ENCODE measurements around the gene RNF8. TPM values are rescaled to one million over a fixed set of nuclear protein-coding genes. Genes with fewer than 3 reads are reported as not detected.

The RNF8 gene
- total RNA-seq, 1 donor from 2014 or later: 28.5 TPM

GRCh38 chr6:37371154-37372083 is 17.6 kb downstream of the RNF8 start:
- DNase-seq (ENCODE audit: low spot score): no peak
- no peaks in the 10 kb centered on the region for H3K27me3 Mint-ChIP-seq (ENCODE audit: low read depth)
- H3K36me3 Mint-ChIP-seq (ENCODE audit: low read depth): peaks cover 40% of the 10 kb centered on the region
- H3K27ac Mint-ChIP-seq: no peak overlapping the region
- H3K4me3 Mint-ChIP-seq (ENCODE audit: low read depth): no peak overlapping the region
- H3K4me1 Mint-ChIP-seq (ENCODE audit: low read depth): peaks cover 9% of the 10 kb centered on the region
- no peaks in the 10 kb centered on the region for H3K9me3 Mint-ChIP-seq
- intact Hi-C loops (cut with micrococcal nuclease): no loop called here

GRCh38 chr6:37372116-37372515 is 18.3 kb downstream of the RNF8 start:
- Mint-ChIP-seq H3K4me3 (ENCODE audit: low read depth) (no peak overlapping the region), H3K9me3 (no peaks in the 10 kb centered on the region), H3K27ac (no peak overlapping the region), H3K36me3 (ENCODE audit: low read depth) (peaks cover 42% of the 10 kb centered on the region), H3K27me3 (ENCODE audit: low read depth) (no peaks in the 10 kb centered on the region), H3K4me1 (ENCODE audit: low read depth) (peaks cover 9% of the 10 kb centered on the region)
- DNase-seq (ENCODE audit: low spot score): no peak
- intact Hi-C loops (cut with micrococcal nuclease): no loop called here

DNA sequence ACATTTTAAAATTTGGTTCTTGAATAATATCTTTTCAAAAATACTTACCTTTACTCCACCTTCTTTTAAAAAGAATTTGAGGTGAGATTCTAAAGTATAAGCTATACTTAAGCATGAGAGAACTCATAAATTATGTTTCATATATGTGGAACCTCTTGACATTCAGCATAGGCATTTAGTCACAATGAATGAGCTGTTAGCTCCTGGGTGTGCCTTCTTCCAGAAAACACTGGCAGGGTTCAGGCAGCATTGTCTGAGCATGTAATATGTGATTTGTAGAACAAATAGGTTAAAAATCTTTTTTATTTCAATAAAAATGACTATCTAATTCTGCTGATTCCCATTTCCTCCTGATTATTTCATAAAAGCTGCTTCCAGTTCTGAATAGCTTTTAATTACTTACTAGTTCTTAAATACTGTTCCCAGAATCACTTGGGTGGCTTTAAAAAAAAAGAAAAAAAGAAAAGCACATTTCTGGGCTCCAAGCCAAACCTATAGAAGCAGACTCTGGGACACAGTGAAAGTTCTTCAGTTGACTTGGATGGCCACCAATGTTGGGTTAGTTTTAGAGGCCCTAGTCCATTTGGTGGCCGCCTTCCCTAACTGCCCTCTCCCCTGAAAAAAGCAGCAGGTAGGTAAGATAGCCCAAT is 20.2 kb downstream of the RNF8 start:
- H3K4me3 Mint-ChIP-seq (ENCODE audit: low read depth): no peak overlapping the region
- peaks cover 7% of the 10 kb centered on the region for H3K4me1 Mint-ChIP-seq (ENCODE audit: low read depth)
- H3K36me3 Mint-ChIP-seq (ENCODE audit: low read depth): peaks cover 43% of the 10 kb centered on the region
- intact Hi-C loops (cut with micrococcal nuclease): no loop called here
- no peak for DNase-seq (ENCODE audit: low spot score)
- H3K27ac Mint-ChIP-seq: no peak overlapping the region
- no peaks in the 10 kb centered on the region for H3K27me3 Mint-ChIP-seq (ENCODE audit: low read depth)
- H3K9me3 Mint-ChIP-seq: no peaks in the 10 kb centered on the region

- no peak overlapping the region for H3K27ac Mint-ChIP-seq
- H3K27me3 Mint-ChIP-seq (ENCODE audit: low read depth): no peaks in the 10 kb centered on the region
- H3K4me1 Mint-ChIP-seq (ENCODE audit: low read depth): no peaks in the 10 kb centered on the region
- peaks cover 31% of the 10 kb centered on the region for H3K36me3 Mint-ChIP-seq (ENCODE audit: low read depth)
- intact Hi-C loops (cut with micrococcal nuclease): no loop called here
- no peak overlapping the region for H3K4me3 Mint-ChIP-seq (ENCODE audit: low read depth)
- no peaks in the 10 kb centered on the region for H3K9me3 Mint-ChIP-seq
- DNase-seq (ENCODE audit: low spot score): no peak
Measured at GRCh38 chr6:37375376-37375775, 21.6 kb downstream of the RNF8 start.

DNA sequence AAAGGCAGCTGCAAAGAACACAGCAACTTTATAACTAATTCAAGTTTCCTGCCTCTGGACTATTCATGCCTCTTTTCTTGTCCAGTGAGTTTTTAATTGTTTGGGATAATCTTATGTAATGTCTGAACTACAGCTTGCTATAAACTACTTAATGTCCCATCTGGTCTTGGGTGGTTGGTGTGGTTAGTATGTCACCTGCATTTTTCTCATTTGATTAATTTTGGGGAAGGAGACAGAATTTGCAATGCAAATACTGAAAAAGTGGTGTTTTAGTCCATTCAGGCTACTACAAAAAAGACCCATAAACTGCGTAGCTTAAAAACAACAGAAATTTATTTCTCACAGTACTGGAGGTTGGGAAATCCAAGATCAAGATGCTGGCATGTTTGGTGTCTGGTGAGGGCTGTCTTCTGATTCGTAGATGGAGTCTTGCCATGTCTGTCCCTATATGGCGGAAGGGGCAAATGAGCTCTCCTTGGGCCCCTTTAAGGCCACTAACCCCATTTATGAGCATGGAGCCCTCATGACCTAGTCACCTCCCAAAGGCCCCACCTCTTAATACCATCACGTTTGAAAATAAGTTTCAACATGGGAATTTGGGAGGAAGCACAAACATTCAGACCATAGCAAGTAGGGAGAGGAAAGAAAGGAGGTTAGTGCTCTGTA is 22.4 kb downstream of the RNF8 start:
- Mint-ChIP-seq H3K27me3 (ENCODE audit: low read depth) (no peaks in the 10 kb centered on the region), H3K27ac (no peak overlapping the region)
- intact Hi-C loops (cut with micrococcal nuclease): no loop called here

DNA sequence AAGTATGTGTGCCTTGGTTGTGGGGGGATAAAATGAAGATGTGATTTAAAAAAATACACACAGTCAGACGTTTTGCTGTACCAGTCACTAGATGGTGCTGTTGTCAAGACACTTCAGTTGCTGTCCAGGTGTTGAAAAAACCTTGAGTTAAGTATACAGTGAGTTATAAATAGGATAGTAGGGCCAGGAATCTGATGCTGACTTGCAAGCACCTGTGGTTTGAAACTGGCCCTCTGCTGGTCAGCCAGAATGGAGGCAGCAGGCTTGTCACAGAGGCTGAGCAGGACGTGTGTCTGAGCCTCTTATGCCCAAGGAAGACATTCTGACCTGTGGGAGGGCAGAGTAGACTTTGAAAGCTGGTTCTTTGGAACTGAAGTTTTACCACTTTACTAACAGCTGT is 27.8 kb downstream of the RNF8 start:
- H3K4me3 Mint-ChIP-seq (ENCODE audit: low read depth): no peak overlapping the region
- H3K27me3 Mint-ChIP-seq (ENCODE audit: low read depth): no peaks in the 10 kb centered on the region
- peaks cover 34% of the 10 kb centered on the region for H3K36me3 Mint-ChIP-seq (ENCODE audit: low read depth)
- H3K4me1 Mint-ChIP-seq (ENCODE audit: low read depth): no peaks in the 10 kb centered on the region
- DNase-seq (ENCODE audit: low spot score): no peak
- H3K27ac Mint-ChIP-seq: no peak overlapping the region
- no peaks in the 10 kb centered on the region for H3K9me3 Mint-ChIP-seq
- intact Hi-C loops (cut with micrococcal nuclease): loop anchor here (1.0 to 10.0 kb wide), 2 partner anchors 53 to 185 kb away; partner anchors contain the start of gene CMTR1

More for the DNA sequence above, 22.4 kb downstream of the RNF8 start:
- no peak for DNase-seq (ENCODE audit: low spot score)
- Mint-ChIP-seq H3K4me1 (ENCODE audit: low read depth) (no peaks in the 10 kb centered on the region), H3K4me3 (ENCODE audit: low read depth) (no peak overlapping the region), H3K36me3 (ENCODE audit: low read depth) (peaks cover 28% of the 10 kb centered on the region), H3K9me3 (no peaks in the 10 kb centered on the region)

GRCh38 chr6:37382994-37383765 is 29.4 kb downstream of the RNF8 start:
- no peak overlapping the region for H3K4me3 Mint-ChIP-seq (ENCODE audit: low read depth)
- intact Hi-C loops (cut with micrococcal nuclease): loop anchor here (10.0 kb wide), 1 partner anchor 52 kb away; the partner anchor contains the start of gene CMTR1
- no peaks in the 10 kb centered on the region for H3K4me1 Mint-ChIP-seq (ENCODE audit: low read depth)
- H3K27me3 Mint-ChIP-seq (ENCODE audit: low read depth): no peaks in the 10 kb centered on the region
- H3K27ac Mint-ChIP-seq: no peak overlapping the region
- no peaks in the 10 kb centered on the region for H3K9me3 Mint-ChIP-seq
- H3K36me3 Mint-ChIP-seq (ENCODE audit: low read depth): peaks cover 28% of the 10 kb centered on the region
- no peak for DNase-seq (ENCODE audit: low spot score)

- no peaks in the 10 kb centered on the region for H3K27me3 Mint-ChIP-seq (ENCODE audit: low read depth)
- DNase-seq (ENCODE audit: low spot score): no peak
- H3K9me3 Mint-ChIP-seq: no peaks in the 10 kb centered on the region
- peaks cover 12% of the 10 kb centered on the region for H3K36me3 Mint-ChIP-seq (ENCODE audit: low read depth)
- no peak overlapping the region for H3K27ac Mint-ChIP-seq
- H3K4me3 Mint-ChIP-seq (ENCODE audit: low read depth): no peak overlapping the region
- peaks cover 4% of the 10 kb centered on the region for H3K4me1 Mint-ChIP-seq (ENCODE audit: low read depth)
- intact Hi-C loops (cut with micrococcal nuclease): loop anchor here (10.0 kb wide), 1 partner anchor 46 kb away; the partner anchor contains the start of gene CMTR1
Measured at GRCh38 chr6:37388578-37388977, 34.8 kb downstream of the RNF8 start.

- Mint-ChIP-seq H3K27ac (no peak overlapping the region), H3K36me3 (ENCODE audit: low read depth) (peaks cover 12% of the 10 kb centered on the region), H3K27me3 (ENCODE audit: low read depth) (no peaks in the 10 kb centered on the region), H3K4me1 (ENCODE audit: low read depth) (peaks cover 4% of the 10 kb centered on the region), H3K9me3 (no peaks in the 10 kb centered on the region), H3K4me3 (ENCODE audit: low read depth) (no peak overlapping the region)
- intact Hi-C loops (cut with micrococcal nuclease): loop anchor here (10.0 kb wide), 1 partner anchor 45 kb away; the partner anchor contains the start of gene CMTR1
- DNase-seq (ENCODE audit: low spot score): no peak
Measured at GRCh38 chr6:37389857-37390256, 36.1 kb downstream of the RNF8 start.

DNA sequence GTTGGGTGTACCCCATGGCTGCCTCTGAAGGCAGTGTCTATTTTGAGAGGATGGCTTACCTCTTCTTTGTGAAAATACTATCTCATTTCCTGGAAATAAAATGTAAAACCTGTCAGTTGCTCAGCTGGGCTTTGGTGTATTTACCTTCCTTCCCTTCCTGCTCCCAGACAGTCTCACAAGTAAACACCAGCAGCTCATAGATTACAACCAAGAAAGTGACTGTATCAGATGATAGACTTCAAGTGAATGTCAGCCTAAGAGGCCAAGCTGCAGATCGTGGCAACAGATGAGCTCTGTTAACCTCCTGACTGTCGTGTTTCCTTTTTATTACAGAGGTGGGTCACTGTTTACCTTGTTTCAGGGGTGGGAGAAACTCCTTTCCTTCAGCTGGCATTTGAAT is 37.3 kb downstream of the RNF8 start:
- peaks cover 9% of the 10 kb centered on the region for H3K36me3 Mint-ChIP-seq (ENCODE audit: low read depth)
- no peak overlapping the region for H3K27ac Mint-ChIP-seq
- intact Hi-C loops (cut with micrococcal nuclease): no loop called here
- no peak for DNase-seq (ENCODE audit: low spot score)
- H3K4me3 Mint-ChIP-seq (ENCODE audit: low read depth): no peak overlapping the region
- no peaks in the 10 kb centered on the region for H3K9me3 Mint-ChIP-seq
- no peaks in the 10 kb centered on the region for H3K27me3 Mint-ChIP-seq (ENCODE audit: low read depth)
- peaks cover 4% of the 10 kb centered on the region for H3K4me1 Mint-ChIP-seq (ENCODE audit: low read depth)

DNA sequence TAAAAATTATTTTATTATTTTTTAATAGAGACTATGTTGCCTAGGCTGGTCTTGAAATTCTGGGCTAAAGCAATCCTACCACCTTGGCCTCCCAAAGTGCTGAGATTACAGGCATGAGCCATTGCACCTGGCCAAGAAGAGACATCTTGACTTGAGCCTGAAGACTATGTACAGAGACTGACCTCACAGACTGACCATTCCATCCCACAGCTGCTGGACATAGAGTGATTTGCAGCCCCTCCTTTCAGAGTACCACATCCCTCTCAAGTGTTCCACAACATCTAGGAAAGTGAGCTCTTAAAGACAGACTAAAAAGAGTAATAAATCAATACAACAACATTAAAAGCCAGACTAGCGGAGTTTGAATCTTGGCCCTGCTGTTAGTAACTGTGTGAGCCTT is 39.0 kb downstream of the RNF8 start:
- H3K27ac Mint-ChIP-seq: no peak overlapping the region
- no peaks in the 10 kb centered on the region for H3K27me3 Mint-ChIP-seq (ENCODE audit: low read depth)
- no peak for DNase-seq (ENCODE audit: low spot score)
- H3K4me3 Mint-ChIP-seq (ENCODE audit: low read depth): no peak overlapping the region
- peaks cover 6% of the 10 kb centered on the region for H3K36me3 Mint-ChIP-seq (ENCODE audit: low read depth)
- no peaks in the 10 kb centered on the region for H3K9me3 Mint-ChIP-seq
- H3K4me1 Mint-ChIP-seq (ENCODE audit: low read depth): peaks cover 4% of the 10 kb centered on the region
- intact Hi-C loops (cut with micrococcal nuclease): no loop called here

DNA sequence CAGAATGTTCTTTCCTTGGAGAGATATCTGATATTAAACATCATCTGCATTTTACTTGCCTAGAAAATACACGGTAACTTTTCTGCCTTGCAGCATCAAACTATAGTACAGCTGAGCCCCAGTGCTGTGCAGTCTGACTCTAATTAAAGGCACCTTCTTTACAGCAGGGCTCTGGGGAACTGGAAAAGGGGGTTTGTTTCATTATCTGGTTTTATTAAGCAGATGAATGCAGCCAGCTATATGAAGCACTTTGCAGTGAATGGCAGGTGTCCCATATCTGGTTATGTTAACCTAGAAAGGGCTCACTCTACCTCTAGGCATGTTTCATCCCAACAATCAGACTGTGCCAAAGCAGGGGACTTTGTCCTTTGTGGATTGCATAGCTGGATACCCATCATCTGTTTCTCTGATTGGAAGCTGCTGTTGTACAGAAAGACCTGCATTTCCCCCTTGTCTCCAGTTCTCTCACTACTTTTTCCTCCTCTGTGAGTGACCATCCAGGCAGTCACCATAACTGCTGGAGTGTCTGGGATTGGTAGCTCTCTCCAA is 39.7 kb downstream of the RNF8 start:
- no peaks in the 10 kb centered on the region for H3K27me3 Mint-ChIP-seq (ENCODE audit: low read depth)
- H3K27ac Mint-ChIP-seq: no peak overlapping the region
- H3K4me3 Mint-ChIP-seq (ENCODE audit: low read depth): no peak overlapping the region
- peaks cover 6% of the 10 kb centered on the region for H3K36me3 Mint-ChIP-seq (ENCODE audit: low read depth)
- DNase-seq (ENCODE audit: low spot score): no peak
- peaks cover 4% of the 10 kb centered on the region for H3K4me1 Mint-ChIP-seq (ENCODE audit: low read depth)
- intact Hi-C loops (cut with micrococcal nuclease): no loop called here
- no peaks in the 10 kb centered on the region for H3K9me3 Mint-ChIP-seq

All from activated T-helper 2 cell treated with anti-CD3 and anti-CD28 coated beads, Interferon-gamma antibody, Interleukin-2, Interleukin-4, amounts not matched to agents 10 μg/mL and 5 μg/mL and 100 μg/mL, durations not matched to agents 14 hours and 24 hours and 36 hours (primary cell).